ENCODE results near the gene DRC1. TPM values are rescaled to one million over a fixed set of nuclear protein-coding genes. Genes with fewer than 3 reads are reported as not detected.
"Not testable (repeated sequence)": the region's sequence is repeated elsewhere in the genome, so short reads cannot be mapped to it uniquely, and the experiment has no call there.

The DRC1 gene
- total RNA-seq (1.0 TPM), polyA plus RNA-seq (not detected)

DNA sequence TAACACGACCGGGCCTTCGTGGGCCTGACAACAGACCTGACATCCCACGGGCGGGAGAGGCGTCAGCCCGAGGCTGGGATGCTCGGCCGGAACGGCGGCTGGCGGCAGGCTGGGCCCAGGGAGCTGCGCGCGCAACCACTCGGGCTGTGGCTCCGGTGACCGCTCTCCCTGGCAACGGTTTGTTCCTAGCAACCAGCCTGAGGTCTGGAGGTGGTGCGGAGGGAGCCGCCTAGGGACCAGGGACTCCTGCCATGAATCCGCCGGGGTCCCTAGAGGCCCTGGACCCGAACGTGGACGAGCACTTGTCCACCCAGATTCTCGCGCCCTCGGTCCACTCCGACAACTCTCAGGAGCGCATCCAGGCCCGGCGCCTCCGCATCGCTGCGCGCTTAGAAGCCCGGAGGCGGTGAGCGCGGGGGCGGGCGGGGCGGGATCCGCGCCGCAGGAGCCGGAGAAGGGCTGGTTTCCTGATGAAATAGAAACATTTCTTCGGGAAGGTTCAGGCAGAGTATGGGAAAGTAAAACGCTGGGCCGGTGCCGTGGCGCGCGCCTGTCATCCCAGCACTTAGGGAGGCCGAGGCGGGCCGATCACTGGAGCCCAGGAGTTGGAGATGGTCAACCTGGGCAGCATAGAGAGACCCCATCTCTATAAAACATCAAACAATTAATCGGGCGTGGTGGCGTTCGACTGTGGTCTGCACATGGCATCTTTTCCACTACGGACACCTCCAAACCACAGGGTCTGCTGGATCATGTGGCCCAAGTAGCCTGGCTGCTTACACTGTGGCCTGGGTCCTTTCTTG, at the start of gene DRC1:
Gene DRC1, plus strand, starts transcription at position 182 of the 803 bp plus-strand sequence. Its CDS starts 70 bp downstream, at position 252.
- H3K36me3 ChIP-seq (ENCODE audit: insufficient read depth) = no peaks in the 10 kb centered on the region

DNA sequence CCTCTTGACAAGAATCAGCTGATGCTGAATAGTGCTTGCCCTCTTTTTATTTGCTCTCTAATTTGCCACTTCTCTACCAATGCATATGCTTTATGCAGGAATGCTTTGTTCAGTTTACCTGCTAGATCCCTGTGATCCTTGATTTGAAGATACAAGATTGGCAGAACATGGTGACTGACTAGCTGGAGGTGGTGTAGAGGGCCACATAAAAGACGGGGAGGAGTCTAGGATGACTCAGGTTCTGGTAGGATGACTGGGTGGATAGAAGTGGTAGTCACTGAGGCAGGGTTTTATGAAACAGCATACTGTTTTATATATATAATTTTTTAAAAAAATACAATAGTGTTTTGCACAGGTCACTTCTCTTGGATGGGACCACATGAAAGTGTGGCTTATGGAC, 48.8 kb upstream of the DRC1 start:
- Histone ChIP-seq H3K4me3 (ENCODE audit: low read depth, low read length) (no peak overlapping the region), H3K4me1 (ENCODE audit: insufficient read depth) (no peaks in the 10 kb centered on the region), H3K36me3 (ENCODE audit: insufficient read depth) (no peaks in the 10 kb centered on the region), H3K27ac (ENCODE audit: low read depth) (no peak overlapping the region)
- DNase-seq (ENCODE audit: extremely low spot score) = no peak
- WGBS = 93% methylated on average over 1 of the region's 1 CpG

More for the DNA sequence above, at the start of gene DRC1:
- peak; percentile 20 for DNase-seq (ENCODE audit: extremely low spot score)
- H3K4me3 ChIP-seq (ENCODE audit: low read depth, low read length) = peak within 1 kb of the TSS; percentile 14
- no peaks in the 10 kb centered on the region for H3K4me1 ChIP-seq (ENCODE audit: insufficient read depth)
- WGBS = 13% methylated on average over 63 of the region's 63 CpGs
- H3K27ac ChIP-seq (ENCODE audit: low read depth) = no peak within 1 kb of the TSS

DNA sequence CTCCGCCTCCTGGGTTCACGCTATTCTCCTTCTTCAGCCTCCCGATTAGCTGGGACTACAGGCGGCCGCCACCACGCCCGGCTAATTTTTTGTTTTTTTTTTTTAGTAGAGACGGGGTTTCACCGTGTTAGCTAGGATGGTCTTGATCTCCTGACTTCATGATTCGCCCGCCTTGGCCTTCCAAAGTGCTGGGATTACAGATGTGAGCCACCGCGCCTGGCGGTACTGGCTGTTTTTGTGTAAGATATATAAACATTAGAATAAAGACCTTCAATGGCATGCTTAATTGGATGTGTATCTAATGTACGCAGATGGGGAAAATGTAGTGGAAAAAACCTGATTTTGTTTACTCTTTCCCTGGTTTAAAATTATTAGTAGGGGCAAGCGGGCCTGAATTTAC, 47.3 kb upstream of the DRC1 start:
- 97% methylated on average over 16 of the region's 16 CpGs for WGBS
- H3K4me1 ChIP-seq (ENCODE audit: insufficient read depth); H3K36me3 ChIP-seq (ENCODE audit: insufficient read depth); H3K27ac ChIP-seq (ENCODE audit: low read depth); H3K4me3 ChIP-seq (ENCODE audit: low read depth, low read length); DNase-seq (ENCODE audit: extremely low spot score): not testable (repeated sequence)

DNA sequence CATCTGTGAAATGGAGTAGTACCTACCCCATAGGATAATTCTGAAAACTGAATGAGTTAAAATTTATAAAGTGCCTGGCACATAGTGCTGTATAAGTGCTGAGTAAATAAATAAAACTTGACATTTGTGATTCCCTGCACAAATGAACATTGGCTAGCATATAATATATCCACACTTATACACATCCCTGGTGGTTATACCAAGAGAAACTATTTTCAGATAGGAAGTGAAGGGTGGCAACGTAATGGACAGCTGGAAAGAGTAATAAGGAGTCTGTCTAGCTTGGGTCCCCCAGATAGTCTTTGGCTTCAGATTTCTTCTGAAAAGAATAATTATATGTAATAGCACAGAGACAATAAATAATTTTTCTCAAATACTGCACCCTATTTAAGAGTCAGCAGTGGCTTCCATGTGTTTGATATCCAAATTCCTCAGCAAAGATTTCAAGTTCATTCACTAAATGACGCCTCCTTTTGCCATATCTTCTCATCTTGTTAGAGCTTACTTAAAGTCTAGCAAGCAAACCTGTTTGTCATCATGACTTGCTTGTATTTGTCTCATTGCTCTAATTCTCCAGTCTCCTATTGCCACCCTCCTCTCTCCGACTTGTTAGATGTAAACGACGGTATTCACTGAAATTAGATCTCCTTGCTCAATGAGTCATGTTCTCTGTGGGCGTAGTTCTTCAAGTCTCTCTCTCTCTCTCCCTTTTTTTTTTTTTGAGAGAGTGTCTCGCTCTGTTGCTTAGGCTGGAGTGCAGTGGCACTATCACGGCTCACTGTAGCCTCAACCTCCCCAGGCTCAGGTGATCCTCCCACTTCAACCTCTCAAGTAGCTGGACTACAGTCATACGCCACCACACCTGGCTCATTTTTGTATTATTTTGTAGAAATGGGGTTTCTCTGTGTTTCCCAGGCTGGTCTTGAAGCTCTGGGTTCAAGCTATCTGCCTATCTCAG, 46.4 kb upstream of the DRC1 start:
- no peaks in the 10 kb centered on the region for H3K4me1 ChIP-seq (ENCODE audit: insufficient read depth)
- H3K4me3 ChIP-seq (ENCODE audit: low read depth, low read length) = no peak overlapping the region
- DNase-seq (ENCODE audit: extremely low spot score) = peak; percentile 45
- H3K27ac ChIP-seq (ENCODE audit: low read depth) = no peak overlapping the region
- H3K36me3 ChIP-seq (ENCODE audit: insufficient read depth) = no peaks in the 10 kb centered on the region
- WGBS = 65% methylated on average over 9 of the region's 9 CpGs

DNA sequence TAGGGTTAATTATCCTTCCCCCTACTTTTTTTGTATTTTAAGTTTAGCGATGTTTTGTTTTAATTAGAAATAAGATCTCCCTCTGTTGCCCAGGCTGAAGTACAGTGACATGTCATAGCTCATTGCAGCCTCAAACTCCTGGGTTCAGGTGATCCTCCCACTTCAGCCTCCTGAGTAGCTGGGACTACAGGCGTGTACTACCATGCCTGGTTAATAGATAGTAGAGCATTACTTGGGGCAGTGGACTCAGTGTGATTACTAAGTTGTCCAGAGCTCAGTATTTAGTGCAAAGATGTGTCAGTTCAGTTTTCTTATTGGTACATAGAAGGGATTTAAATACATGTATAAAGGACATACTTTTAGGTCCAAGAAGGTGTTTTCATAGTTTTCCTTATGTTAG, 45.6 kb upstream of the DRC1 start:
- H3K4me1 ChIP-seq (ENCODE audit: insufficient read depth) = no peaks in the 10 kb centered on the region
- 96% methylated on average over 2 of the region's 2 CpGs for WGBS
- H3K36me3 ChIP-seq (ENCODE audit: insufficient read depth) = no peaks in the 10 kb centered on the region
- DNase-seq (ENCODE audit: extremely low spot score) = no peak
- H3K27ac ChIP-seq (ENCODE audit: low read depth) = no peak overlapping the region
- H3K4me3 ChIP-seq (ENCODE audit: low read depth, low read length) = no peak overlapping the region

GRCh38 chr2:26356771-26357170, 44.9 kb upstream of the DRC1 start:
- Histone ChIP-seq H3K4me1 (ENCODE audit: insufficient read depth) (no peaks in the 10 kb centered on the region), H3K4me3 (ENCODE audit: low read depth, low read length) (no peak overlapping the region), H3K27ac (ENCODE audit: low read depth) (no peak overlapping the region), H3K36me3 (ENCODE audit: insufficient read depth) (no peaks in the 10 kb centered on the region)
- DNase-seq (ENCODE audit: extremely low spot score) = no peak
- WGBS = 82% methylated on average over 2 of the region's 2 CpGs

DNA sequence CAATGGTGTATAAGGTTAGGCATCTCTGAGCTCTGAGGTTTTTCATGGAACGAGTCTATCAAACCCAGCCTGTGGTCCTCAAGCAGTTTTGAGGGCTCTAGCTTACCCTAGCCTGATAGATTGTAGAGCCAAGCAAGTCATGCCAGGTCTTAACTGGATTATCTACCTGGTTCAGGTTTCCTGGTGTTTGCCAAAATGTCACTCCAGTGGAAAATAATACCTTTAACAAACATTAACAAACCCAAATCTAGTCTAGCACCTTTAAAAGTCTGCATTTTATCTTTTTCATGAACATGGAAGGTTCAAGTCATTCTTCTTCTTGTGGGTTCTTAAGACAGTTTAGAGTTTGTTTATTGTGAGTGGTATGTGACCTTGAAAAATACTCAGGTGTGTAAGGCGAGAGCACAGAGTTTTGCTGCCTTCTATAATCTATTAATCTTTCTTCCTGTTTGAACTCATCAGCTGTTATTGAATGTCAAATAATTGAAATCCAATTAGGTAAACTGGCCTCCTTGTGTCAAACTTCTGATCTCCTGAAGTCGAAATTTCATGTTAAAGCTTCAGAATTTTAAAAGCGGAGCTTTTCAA, 41.7 kb upstream of the DRC1 start:
- no peak overlapping the region for H3K27ac ChIP-seq (ENCODE audit: low read depth)
- no peaks in the 10 kb centered on the region for H3K4me1 ChIP-seq (ENCODE audit: insufficient read depth)
- no peaks in the 10 kb centered on the region for H3K36me3 ChIP-seq (ENCODE audit: insufficient read depth)
- WGBS = 86% methylated on average over 4 of the region's 4 CpGs
- no peak for DNase-seq (ENCODE audit: extremely low spot score)
- no peak overlapping the region for H3K4me3 ChIP-seq (ENCODE audit: low read depth, low read length)

DNA sequence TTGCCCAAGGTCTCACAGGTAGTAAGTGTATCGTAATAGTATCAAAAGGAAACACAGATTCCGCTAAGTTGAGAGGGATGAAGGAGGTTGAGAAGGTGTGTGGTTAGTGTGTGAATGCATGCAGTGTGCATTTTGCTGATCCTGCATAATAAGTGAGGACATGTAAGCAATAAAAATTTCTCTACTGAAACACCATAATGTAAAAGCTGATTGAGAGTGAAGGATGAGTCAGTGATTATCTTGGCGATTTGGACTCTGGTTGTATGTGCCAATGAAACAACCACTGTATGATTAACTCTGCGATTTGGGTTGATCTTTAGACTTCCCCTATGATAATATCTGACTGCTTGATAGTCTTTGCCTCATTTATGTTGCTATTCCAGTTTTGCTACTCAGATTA, 38.4 kb upstream of the DRC1 start:
- H3K4me3 ChIP-seq (ENCODE audit: low read depth, low read length) = no peak overlapping the region
- no peak overlapping the region for H3K27ac ChIP-seq (ENCODE audit: low read depth)
- no peak for DNase-seq (ENCODE audit: extremely low spot score)
- 75% methylated on average over 4 of the region's 4 CpGs for WGBS
- no peaks in the 10 kb centered on the region for H3K4me1 ChIP-seq (ENCODE audit: insufficient read depth)
- no peaks in the 10 kb centered on the region for H3K36me3 ChIP-seq (ENCODE audit: insufficient read depth)

DNA sequence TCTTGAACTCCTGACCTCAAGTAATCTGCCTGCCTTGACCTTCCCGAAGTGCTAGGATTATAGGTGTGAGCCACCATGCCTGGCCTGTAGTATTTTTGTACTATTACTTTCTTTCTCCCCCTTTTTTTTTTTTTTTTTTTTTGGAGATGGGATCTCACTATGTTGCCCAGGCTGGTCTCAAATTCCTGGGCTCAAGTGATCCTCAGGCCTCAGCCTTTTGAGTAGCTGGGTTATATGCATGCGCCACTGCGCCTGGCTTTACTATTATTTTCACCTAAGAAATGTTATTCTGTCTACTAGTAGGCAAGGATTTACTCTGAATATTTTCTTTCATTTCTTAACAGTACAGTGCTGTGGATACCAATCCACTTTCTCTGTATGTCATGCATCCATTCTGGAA, 37.8 kb upstream of the DRC1 start:
- WGBS = 94% methylated on average over 3 of the region's 3 CpGs

GRCh38 chr2:26364669-26365068, 37.1 kb upstream of the DRC1 start:
- DNase-seq (ENCODE audit: extremely low spot score) = no peak
- Histone ChIP-seq H3K4me3 (ENCODE audit: low read depth, low read length) (no peak overlapping the region), H3K4me1 (ENCODE audit: insufficient read depth) (no peaks in the 10 kb centered on the region), H3K27ac (ENCODE audit: low read depth) (no peak overlapping the region), H3K36me3 (ENCODE audit: insufficient read depth) (no peaks in the 10 kb centered on the region)
- 94% methylated on average over 4 of the region's 4 CpGs for WGBS

More for the DNA sequence above, 37.8 kb upstream of the DRC1 start:
- H3K4me3 ChIP-seq (ENCODE audit: low read depth, low read length) = no peak overlapping the region
- no peak overlapping the region for H3K27ac ChIP-seq (ENCODE audit: low read depth)
- H3K36me3 ChIP-seq (ENCODE audit: insufficient read depth) = no peaks in the 10 kb centered on the region
- no peak for DNase-seq (ENCODE audit: extremely low spot score)
- H3K4me1 ChIP-seq (ENCODE audit: insufficient read depth) = no peaks in the 10 kb centered on the region

- Histone ChIP-seq H3K4me1 (ENCODE audit: insufficient read depth) (no peaks in the 10 kb centered on the region), H3K4me3 (ENCODE audit: low read depth, low read length) (no peak overlapping the region), H3K36me3 (ENCODE audit: insufficient read depth) (no peaks in the 10 kb centered on the region), H3K27ac (ENCODE audit: low read depth) (no peak overlapping the region)
- DNase-seq (ENCODE audit: extremely low spot score) = no peak
- 89% methylated on average over 5 of the region's 5 CpGs for WGBS
Observed at GRCh38 chr2:26366957-26367356, 34.8 kb upstream of the DRC1 start.

DNA sequence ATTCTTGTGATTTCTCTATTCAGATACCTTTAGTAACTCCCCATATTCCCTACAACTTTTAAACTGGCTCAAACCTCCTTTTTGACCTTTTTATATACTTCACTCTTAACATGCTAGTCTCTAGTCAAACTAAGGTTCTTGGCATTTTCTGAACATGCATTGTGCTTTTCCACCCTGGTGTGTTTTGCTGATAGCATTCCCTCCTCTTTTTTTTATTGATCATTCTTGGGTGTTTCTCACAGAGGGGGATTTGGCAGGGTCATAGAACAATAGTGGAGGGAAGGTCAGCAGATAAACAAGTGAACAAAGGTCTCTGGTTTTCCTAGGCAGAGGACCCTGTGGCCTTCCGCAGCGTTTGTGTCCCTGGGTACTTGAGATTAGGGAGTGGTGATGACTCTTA, 32.1 kb upstream of the DRC1 start:
- H3K4me1 ChIP-seq (ENCODE audit: insufficient read depth); H3K27ac ChIP-seq (ENCODE audit: low read depth); H3K4me3 ChIP-seq (ENCODE audit: low read depth, low read length); DNase-seq (ENCODE audit: extremely low spot score); H3K36me3 ChIP-seq (ENCODE audit: insufficient read depth): not testable (repeated sequence)
- WGBS = 37% methylated on average over 2 of the region's 2 CpGs

- H3K27ac ChIP-seq (ENCODE audit: low read depth); H3K36me3 ChIP-seq (ENCODE audit: insufficient read depth); DNase-seq (ENCODE audit: extremely low spot score); H3K4me3 ChIP-seq (ENCODE audit: low read depth, low read length); H3K4me1 ChIP-seq (ENCODE audit: insufficient read depth): not testable (repeated sequence)
- 93% methylated on average over 14 of the region's 31 CpGs for WGBS
Observed at GRCh38 chr2:26370909-26371308, 30.8 kb upstream of the DRC1 start.

Measured in urinary bladder (tissue), 4 donors.